Measurements from ENCODE around the gene TMUB1.

- TF ChIP-seq CTCF (conservative IDR thresholded peaks at IDR 0.05 in 1 of 2, IDR thresholded peaks at IDR 0.05 in 1 of 2; ENCODE audit: extremely low read depth in 1 of 2, insufficient read depth in 1 of 2, low read depth in 1 of 2, low read length in 2 of 2) (no peak), EZH2 (IDR thresholded peaks at IDR 0.05; ENCODE audit: borderline replicate concordance, low read length) (no peak)
Observed at GRCh38 chr7:151110236-151110940, 27.1 kb upstream of the TMUB1 start.

All from mammary epithelial cell (primary cell).